HCT116 (cell line): ENCODE data around the gene ZNF646.

Experiments
- CTCF ChIP-seq, 3 experiments: fragments of 200-600 bp in 1 of 3; sonication (generic) in 1 of 3; IDR thresholded peaks in 2 of 3; conservative IDR thresholded peaks in 1 of 3; 2 replicates each; pipeline ENCODE4 v1.5.1; 2012 to 2017; ENCODE audit warnings: low read depth in 2 of 3, low read length in 2 of 3, antibody characterized with exemption in 1 of 3, borderline replicate concordance in 1 of 3, control low read depth in 1 of 3, mild to moderate bottlenecking in 1 of 3, mixed read lengths in 1 of 3, mixed run types in 1 of 3, moderate library complexity in 1 of 3; ENCODE audit not compliant: insufficient read depth in 1 of 3
- EGR1 ChIP-seq: IDR thresholded peaks from 2 replicates; pipeline ENCODE4 v1.6.1; 2012; ENCODE audit warnings: low read depth
- EZH2 ChIP-seq: fragments of 200-600 bp; sonication (generic); IDR thresholded peaks from 2 replicates; pipeline ENCODE4 v1.6.1; 2017; ENCODE audit warnings: antibody characterized with exemption, mixed run types
- EZH2phosphoT487 ChIP-seq: fragments of 200-600 bp; IDR thresholded peaks from 2 replicates; pipeline ENCODE4 v1.6.1; 2018; ENCODE audit warnings: antibody characterized with exemption, borderline replicate concordance
- JUND ChIP-seq: IDR thresholded peaks from 2 replicates; pipeline ENCODE4 v1.6.1; 2012
- MAX ChIP-seq: IDR thresholded peaks from 2 replicates; pipeline ENCODE4 v1.6.1; 2012
- POLR2A ChIP-seq: IDR thresholded peaks from 2 replicates; pipeline ENCODE4 v1.7.0; 2011; ENCODE audit warnings: borderline replicate concordance; ENCODE audit not compliant: insufficient read depth, insufficient read length; ENCODE audit errors: extremely low read depth
- POLR2AphosphoS5 ChIP-seq: IDR thresholded peaks from 2 replicates; pipeline ENCODE4 v1.6.1; 2011; ENCODE audit warnings: mild to moderate bottlenecking, low read depth, low read length, moderate library complexity
- RAD21 ChIP-seq: IDR thresholded peaks from 2 replicates; pipeline ENCODE4 v1.6.1; 2012; ENCODE audit warnings: low read depth, mild to moderate bottlenecking
- SRF ChIP-seq: IDR thresholded peaks from 2 replicates; pipeline ENCODE4 v1.6.1; 2012; ENCODE audit warnings: low read depth
- YY1 ChIP-seq: IDR thresholded peaks from 2 replicates; pipeline ENCODE4 v1.6.1; 2011; ENCODE audit warnings: low read length, low read depth, moderate library complexity, mild to moderate bottlenecking; ENCODE audit not compliant: insufficient replicate concordance; ENCODE audit errors: extremely low read depth
- ZFX ChIP-seq: fragments of 450-650 bp; IDR thresholded peaks from 2 replicates; pipeline ENCODE4 v1.6.1; 2017

GRCh38 chr16:31132303-31132979 is 58.2 kb downstream of the ZNF646 start:
- TF ChIP-seq CTCF (IDR thresholded peaks at IDR 0.05 in 2 of 3, conservative IDR thresholded peaks at IDR 0.05 in 1 of 3; ENCODE audit: borderline replicate concordance in 1 of 3, insufficient read depth in 1 of 3, low read depth in 2 of 3, low read length in 2 of 3) (no peak), JUND (no peak), EZH2phosphoT487 (no peak), POLR2AphosphoS5 (peak; percentile 27; the same call in 1 of the 2 replicates), EZH2 (no peak), POLR2A (no peak), RAD21 (no peak), YY1 (no peak), EGR1 (no peak), ZFX (no peak), SRF (no peak), MAX (no peak)
